HG02840 (cell line): ENCODE measurements around the gene C9orf78.

ENCODE experiments used
- ATAC-seq: cut with Tn5 transposase; IDR thresholded peaks from one replicate; pipeline ENCODE4 v1.9.1; 2021; ENCODE audit warnings: mild to moderate bottlenecking, moderate library complexity, moderate number of reproducible peaks; ENCODE audit not compliant: unreplicated experiment, low FRiP score

Gene C9orf78

GRCh38 chr9:129779560-129780190 is 55.4 kb downstream of the C9orf78 start:
- ATAC-seq, result no peak

DNA sequence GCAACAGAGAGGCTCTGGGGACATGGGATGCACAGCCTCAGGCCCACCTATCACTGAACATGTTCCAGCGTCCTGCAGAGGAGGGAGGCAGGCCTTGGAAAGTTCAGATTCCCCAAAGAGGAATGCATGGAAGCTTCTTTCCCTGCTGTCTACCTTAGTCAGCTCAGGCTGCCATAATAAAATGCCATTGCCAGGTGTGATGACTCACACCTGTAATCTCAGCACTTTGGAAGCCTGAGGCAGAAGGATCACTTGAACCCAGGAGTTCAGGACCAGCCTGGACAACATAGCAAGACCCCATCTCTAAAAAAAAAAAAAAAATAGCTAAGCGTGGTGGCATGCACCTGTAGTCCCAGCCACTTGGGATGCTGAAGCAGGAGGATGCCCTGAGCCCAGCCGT is 56.6 kb downstream of the C9orf78 start:
- no peak for ATAC-seq

DNA sequence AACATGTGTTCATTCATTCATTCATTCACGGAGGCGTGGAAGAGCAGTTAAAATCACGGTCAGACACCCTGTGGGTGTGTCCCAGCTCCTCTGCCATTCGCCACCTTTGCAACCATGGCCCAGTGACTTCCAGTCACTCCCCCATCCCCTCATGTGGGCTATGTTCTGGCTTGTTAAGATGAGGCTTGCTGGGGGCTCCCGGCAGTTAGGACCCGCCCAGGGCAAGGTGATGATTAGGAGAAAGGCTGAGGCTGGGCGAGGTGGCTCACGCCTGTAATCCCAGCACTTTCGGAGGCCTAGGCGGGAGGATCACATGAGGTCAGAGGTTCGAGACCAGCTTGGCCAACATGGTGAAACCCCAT is 57.3 kb downstream of the C9orf78 start:
- ATAC-seq, result no peak
